Dermis blood vessel endothelial cell (primary cell): ENCODE measurements around the gene CLEC3B. TPM values are rescaled to one million over a fixed set of nuclear protein-coding genes. Genes with fewer than 3 reads are reported as not detected.
"Not testable (repeated sequence)": the region's sequence is repeated elsewhere in the genome, so short reads cannot be mapped to it uniquely, and the experiment has no call there.

Experiments used
- DNase-seq: peaks from one replicate; pipeline ENCODE4 v3.0.0; 2010
- total RNA-seq: library from RNA; depleted of rRNA; stranded (reverse); fragments of >200 nt; gene quantifications from 2 replicates; pipeline ENCODE4 v1.2.3, GENCODE V29; 2014

Gene CLEC3B
- total RNA-seq, 1 donor from 2014 or later, result 6.3 TPM

GRCh38 chr3:45037720-45038455 is 11.8 kb downstream of the CLEC3B start:
- peak; percentile 97 for DNase-seq

- no peak for DNase-seq
These were observed 15.6 kb downstream of the CLEC3B start for GRCh38 chr3:45041666-45042065.

- DNase-seq, result no peak
These were observed 16.1 kb downstream of the CLEC3B start for GRCh38 chr3:45042162-45042561.

- peak; percentile 55 for DNase-seq
These were observed 17.7 kb downstream of the CLEC3B start for GRCh38 chr3:45043728-45044299.

- no peak for DNase-seq
These were observed 22.1 kb downstream of the CLEC3B start for GRCh38 chr3:45048244-45048643.

- no peak for DNase-seq
These were observed 23.7 kb downstream of the CLEC3B start for GRCh38 chr3:45049807-45050206.

GRCh38 chr3:45051685-45052084 is 25.6 kb downstream of the CLEC3B start:
- no peak for DNase-seq

GRCh38 chr3:45053805-45054195 is 27.7 kb downstream of the CLEC3B start:
- not testable (repeated sequence) for DNase-seq

- DNase-seq, result no peak
These were observed 28.2 kb downstream of the CLEC3B start for GRCh38 chr3:45054196-45054857.

- DNase-seq, result peak; percentile 21
These were observed 28.9 kb downstream of the CLEC3B start for GRCh38 chr3:45055032-45055410.

- DNase-seq, result peak; percentile 38
These were observed 29.5 kb downstream of the CLEC3B start for GRCh38 chr3:45055411-45056143.

GRCh38 chr3:45056608-45057301 is 30.7 kb downstream of the CLEC3B start:
- DNase-seq, result no peak

- DNase-seq, result no peak
These were observed 31.5 kb downstream of the CLEC3B start for GRCh38 chr3:45057557-45057956.

GRCh38 chr3:45059132-45059531 is 33.0 kb downstream of the CLEC3B start:
- no peak for DNase-seq

- DNase-seq, result no peak
These were observed 34.2 kb downstream of the CLEC3B start for GRCh38 chr3:45060165-45060892.

- DNase-seq, result no peak
These were observed 36.6 kb downstream of the CLEC3B start for GRCh38 chr3:45062697-45063070.

GRCh38 chr3:45064512-45065372 is 38.6 kb downstream of the CLEC3B start:
- peak; percentile 86 for DNase-seq

- DNase-seq, result no peak
These were observed 39.2 kb downstream of the CLEC3B start for GRCh38 chr3:45065373-45065720.

- no peak for DNase-seq
These were observed 40.2 kb downstream of the CLEC3B start for GRCh38 chr3:45066109-45066801.

GRCh38 chr3:45067486-45067885 is 41.4 kb downstream of the CLEC3B start:
- no peak for DNase-seq
